Astrocyte (in vitro differentiated cells and primary cell): Measurements from ENCODE around the gene LINC00237. TPM values are rescaled to one million over a fixed set of nuclear protein-coding genes. Genes with fewer than 3 reads are reported as not detected.
A peak's percentile ranks its signal among the peaks of the same experiment; 100 is the strongest.

Source experiments
- DNase-seq: peaks from one replicate; pipeline ENCODE4 v3.0.0-alpha.2; 2010; ENCODE audit warnings: low read depth
- FAIRE-seq: peaks from 2 replicates; lab custom pipeline; 2011; peaks lifted over from hg19 to GRCh38; lab: Jason Lieb, UNC
- H2AFZ ChIP-seq: 2 replicates; pipeline ENCODE4 v1.6.0; 2012; ENCODE audit warnings: low read depth, low read length, inconsistent platforms
- H3K27ac ChIP-seq: 2 replicates; pipeline ENCODE4 v1.5.1; 2011; ENCODE audit warnings: low read depth, low read length, inconsistent platforms
- H3K27me3 ChIP-seq: 2 replicates; pipeline ENCODE4 v1.6.0; 2011; ENCODE audit warnings: low read length, inconsistent platforms; ENCODE audit not compliant: insufficient read depth
- H3K36me3 ChIP-seq: 2 replicates; pipeline ENCODE4 v1.5.1; 2011; ENCODE audit warnings: low read length, inconsistent platforms; ENCODE audit not compliant: insufficient read depth
- H3K4me1 ChIP-seq: 2 replicates; pipeline ENCODE4 v1.5.1; 2011; ENCODE audit warnings: low read length, inconsistent platforms; ENCODE audit not compliant: insufficient read depth
- H3K4me2 ChIP-seq: 2 replicates; pipeline ENCODE4 v1.6.0; 2012; ENCODE audit warnings: low read length, inconsistent platforms
- H3K4me3 ChIP-seq: 2 replicates; pipeline ENCODE4 v1.5.1; 2011; ENCODE audit warnings: low read depth, mild to moderate bottlenecking, low read length, inconsistent platforms; ENCODE audit not compliant: insufficient read depth
- H3K79me2 ChIP-seq: 2 replicates; pipeline ENCODE4 v1.6.0; 2012; ENCODE audit warnings: mild to moderate bottlenecking, low read length, inconsistent platforms; ENCODE audit not compliant: insufficient read depth
- H3K9ac ChIP-seq: 2 replicates; pipeline ENCODE4 v1.6.0; 2012; ENCODE audit warnings: mild to moderate bottlenecking, low read length, inconsistent platforms
- H3K9me3 ChIP-seq: 2 replicates; pipeline ENCODE4 v1.5.1; 2012; ENCODE audit warnings: low read depth, mild to moderate bottlenecking, low read length, inconsistent platforms; ENCODE audit not compliant: insufficient read depth
- H4K20me1 ChIP-seq: 2 replicates; pipeline ENCODE4 v1.6.0; 2012; ENCODE audit warnings: low read length, inconsistent platforms; ENCODE audit not compliant: insufficient read depth
- H3K27ac Mint-ChIP-seq: one replicate; pipeline ENCODE4 v1.8.0; 2021; ENCODE audit warnings: mild to moderate bottlenecking, mixed read lengths; ENCODE audit not compliant: unreplicated experiment
- H3K27me3 Mint-ChIP-seq: one replicate; pipeline ENCODE4 v1.8.0; 2021; ENCODE audit warnings: low read depth, mixed read lengths; ENCODE audit not compliant: unreplicated experiment
- H3K36me3 Mint-ChIP-seq: one replicate; pipeline ENCODE4 v1.8.0; 2021; ENCODE audit warnings: low read depth, mixed read lengths; ENCODE audit not compliant: unreplicated experiment
- H3K4me1 Mint-ChIP-seq: one replicate; pipeline ENCODE4 v1.8.0; 2021; ENCODE audit warnings: low read depth, mixed read lengths; ENCODE audit not compliant: unreplicated experiment
- H3K4me3 Mint-ChIP-seq: one replicate; pipeline ENCODE4 v1.8.0; 2021; ENCODE audit warnings: mild to moderate bottlenecking, moderate library complexity, mixed read lengths; ENCODE audit not compliant: unreplicated experiment
- H3K9me3 Mint-ChIP-seq: one replicate; pipeline ENCODE4 v1.8.0; 2021; ENCODE audit warnings: mild to moderate bottlenecking, mixed read lengths; ENCODE audit not compliant: unreplicated experiment
- CTCF ChIP-seq: IDR thresholded peaks from 2 replicates; pipeline ENCODE4 v1.5.1; 2011; ENCODE audit warnings: low read depth, mild to moderate bottlenecking, inconsistent platforms, low read length, moderate library complexity; ENCODE audit not compliant: insufficient read depth
- EZH2 ChIP-seq: IDR thresholded peaks from 2 replicates; pipeline ENCODE4 v1.6.1; 2012; ENCODE audit warnings: mild to moderate bottlenecking, low read length, inconsistent platforms; ENCODE audit not compliant: insufficient read depth
- total RNA-seq: library from RNA; stranded (reverse); gene quantifications from 2 replicates; pipeline ENCODE4 v1.2.1, GENCODE V29; 2021

LINC00237 gene
- total RNA-seq, 1 donor from 2014 or later, result not detected

- Histone ChIP-seq H3K9ac (no peak overlapping the region), H3K79me2 (no peaks in the 10 kb centered on the region), H3K27ac (no peak overlapping the region), H3K4me3 (peak overlapping the region; percentile 42), H3K27me3 (peaks cover 86% of the 10 kb centered on the region), H3K36me3 (no peaks in the 10 kb centered on the region), H3K4me2 (peak overlapping the region; percentile 77), H4K20me1 (no peaks in the 10 kb centered on the region), H3K4me1 (peaks cover 4% of the 10 kb centered on the region), H2AFZ (no peak overlapping the region), H3K9me3 (no peaks in the 10 kb centered on the region)
- peak overlapping the region; percentile 92 for H3K27ac Mint-ChIP-seq
- H3K36me3 Mint-ChIP-seq, result no peaks in the 10 kb centered on the region
- FAIRE-seq (no peak), DNase-seq (no peak)
- TF ChIP-seq CTCF (no peak), EZH2 (no peak)
- H3K4me3 Mint-ChIP-seq, result peak overlapping the region; percentile 83
- H3K4me1 Mint-ChIP-seq, result no peaks in the 10 kb centered on the region
- H3K9me3 Mint-ChIP-seq, result peaks cover 3% of the 10 kb centered on the region
- H3K27me3 Mint-ChIP-seq, result peaks cover 84% of the 10 kb centered on the region
These were observed 6.2 kb downstream of the LINC00237 start for GRCh38 chr20:21099751-21100577.

- no peaks in the 10 kb centered on the region for H3K4me1 Mint-ChIP-seq
These were observed 9.7 kb downstream of the LINC00237 start for GRCh38 chr20:21096321-21097043.

More at GRCh38 chr20:21096321-21097043, 9.7 kb downstream of the LINC00237 start:
- Histone ChIP-seq H3K4me3 (no peak overlapping the region), H3K79me2 (no peaks in the 10 kb centered on the region), H3K27ac (no peak overlapping the region), H3K9me3 (no peaks in the 10 kb centered on the region), H3K4me1 (peaks cover 4% of the 10 kb centered on the region), H3K4me2 (no peak overlapping the region), H3K9ac (no peak overlapping the region), H4K20me1 (no peaks in the 10 kb centered on the region), H2AFZ (no peak overlapping the region), H3K36me3 (no peaks in the 10 kb centered on the region), H3K27me3 (peaks cover 61% of the 10 kb centered on the region)
- peaks cover 83% of the 10 kb centered on the region for H3K27me3 Mint-ChIP-seq
- FAIRE-seq (no peak), DNase-seq (no peak)
- TF ChIP-seq EZH2 (no peak), CTCF (no peak)
- no peaks in the 10 kb centered on the region for H3K9me3 Mint-ChIP-seq
- no peak overlapping the region for H3K27ac Mint-ChIP-seq
- H3K4me3 Mint-ChIP-seq, result no peak overlapping the region
- H3K36me3 Mint-ChIP-seq, result no peaks in the 10 kb centered on the region
